H9 (cell line): Measurements from ENCODE around the gene BMPR2. TPM values are rescaled to one million over a fixed set of nuclear protein-coding genes. Genes with fewer than 3 reads are reported as not detected.

Experiments used
- DNase-seq: peaks from one replicate; pipeline ENCODE4 v3.0.0-alpha.2; 2017
- H2AFZ ChIP-seq: one replicate; pipeline ENCODE4 v1.6.1; 2013; ENCODE audit warnings: mild to moderate bottlenecking, low read length, control low read depth, moderate library complexity
- H2AK5ac ChIP-seq: 2 replicates; pipeline ENCODE4 v1.6.1; 2013; ENCODE audit warnings: low read length, control low read depth, mixed read lengths; ENCODE audit not compliant: insufficient read length
- H2BK120ac ChIP-seq: one replicate; pipeline ENCODE4 v1.6.1; 2013; ENCODE audit warnings: low read depth, mild to moderate bottlenecking, low read length, control low read depth, inconsistent platforms; ENCODE audit not compliant: poor library complexity, severe bottlenecking
- H2BK12ac ChIP-seq: 2 replicates; pipeline ENCODE4 v1.6.1; 2013; ENCODE audit warnings: low read length, control low read depth, mixed read lengths, low read depth; ENCODE audit not compliant: insufficient read length
- H2BK15ac ChIP-seq: 2 replicates; pipeline ENCODE4 v1.6.1; 2013; ENCODE audit warnings: low read depth, low read length, control low read depth
- H2BK20ac ChIP-seq: one replicate; pipeline ENCODE4 v1.6.1; 2013; ENCODE audit warnings: low read depth, mild to moderate bottlenecking, low read length, control low read depth, inconsistent platforms; ENCODE audit not compliant: poor library complexity, severe bottlenecking
- H2BK5ac ChIP-seq: 2 replicates; pipeline ENCODE4 v1.6.1; 2013; ENCODE audit warnings: low read length, control low read depth, mixed read lengths; ENCODE audit not compliant: insufficient read length
- H3K14ac ChIP-seq: 2 replicates; pipeline ENCODE4 v1.6.1; 2013; ENCODE audit warnings: low read length, control low read depth; ENCODE audit not compliant: insufficient read depth
- H3K18ac ChIP-seq: 2 replicates; pipeline ENCODE4 v1.6.1; 2013; ENCODE audit warnings: low read depth, mild to moderate bottlenecking, mixed read lengths, low read length, control low read depth; ENCODE audit not compliant: insufficient read length
- H3K23ac ChIP-seq: 2 replicates; pipeline ENCODE4 v1.6.1; 2013; ENCODE audit warnings: low read length, control low read depth, mixed read lengths, low read depth; ENCODE audit not compliant: insufficient read length
- H3K23me2 ChIP-seq: 2 replicates; pipeline ENCODE4 v1.6.1; 2013; ENCODE audit warnings: low read depth, mild to moderate bottlenecking, mixed read lengths, low read length, control low read depth; ENCODE audit not compliant: insufficient read length, poor library complexity, severe bottlenecking
- H3K27ac ChIP-seq: 2 replicates; pipeline ENCODE4 v1.5.1; 2013; ENCODE audit warnings: low read length, control low read depth, mixed read lengths, low read depth; ENCODE audit not compliant: insufficient read length
- H3K27me3 ChIP-seq: 2 replicates; pipeline ENCODE4 v1.6.1; 2013; ENCODE audit warnings: low read length, control low read depth, inconsistent platforms; ENCODE audit not compliant: insufficient read depth
- H3K4ac ChIP-seq: 2 replicates; pipeline ENCODE4 v1.6.1; 2013; ENCODE audit warnings: low read depth, mild to moderate bottlenecking, control low read depth, inconsistent platforms, low read length, moderate library complexity
- H3K4me1 ChIP-seq: 2 replicates; pipeline ENCODE4 v1.6.1; 2013; ENCODE audit warnings: low read length, control low read depth, inconsistent platforms; ENCODE audit not compliant: insufficient read depth
- H3K4me2 ChIP-seq: 2 replicates; pipeline ENCODE4 v1.6.1; 2013; ENCODE audit warnings: low read length, control low read depth, mixed read lengths; ENCODE audit not compliant: insufficient read length, insufficient read depth
- H3K56ac ChIP-seq: 2 replicates; pipeline ENCODE4 v1.6.1; 2013; ENCODE audit warnings: low read depth, mild to moderate bottlenecking, mixed read lengths, low read length, control low read depth; ENCODE audit not compliant: insufficient read length
- H3K79me1 ChIP-seq: 2 replicates; pipeline ENCODE4 v1.6.1; 2013; ENCODE audit warnings: low read depth, mild to moderate bottlenecking, moderate library complexity, low read length, control low read depth, inconsistent platforms; ENCODE audit not compliant: insufficient read depth, poor library complexity, severe bottlenecking
- H3K79me2 ChIP-seq: 2 replicates; pipeline ENCODE4 v1.6.1; 2013; ENCODE audit warnings: low read length, control low read depth, inconsistent platforms; ENCODE audit not compliant: insufficient read depth
- H3K9ac ChIP-seq: 2 replicates; pipeline ENCODE4 v1.6.1; 2013; ENCODE audit warnings: low read length, control low read depth, mixed read lengths; ENCODE audit not compliant: insufficient read length; ENCODE audit errors: extremely low read depth
- H3K9me3 ChIP-seq: one replicate; pipeline ENCODE4 v1.6.1; 2013; ENCODE audit warnings: low read depth, low read length, inconsistent platforms; ENCODE audit not compliant: control insufficient read depth
- H3T11ph ChIP-seq: one replicate; pipeline ENCODE4 v1.6.1; 2013; ENCODE audit warnings: mild to moderate bottlenecking, low read length, control low read depth, inconsistent platforms
- H4K20me1 ChIP-seq: one replicate; pipeline ENCODE4 v1.6.1; 2013; ENCODE audit not compliant: control insufficient read depth, insufficient read length, insufficient read depth
- H4K5ac ChIP-seq: 2 replicates; pipeline ENCODE4 v1.6.1; 2013; ENCODE audit warnings: low read depth, mild to moderate bottlenecking, mixed read lengths, low read length, control low read depth; ENCODE audit not compliant: insufficient read length
- H4K8ac ChIP-seq: replicated peaks from 2 replicates; pipeline ENCODE4 v1.6.1; 2013; ENCODE audit warnings: low read length, control low read depth, mixed read lengths, low read depth; ENCODE audit not compliant: insufficient read length
- H4K91ac ChIP-seq: 2 replicates; pipeline ENCODE4 v1.6.1; 2013; ENCODE audit warnings: low read depth, mild to moderate bottlenecking, moderate library complexity, mixed read lengths, low read length, control low read depth; ENCODE audit not compliant: insufficient read length
- H3K27ac Mint-ChIP-seq, 3 experiments: 2 replicates in 2 of 3; 3 replicates in 1 of 3; pipeline ENCODE4 v1.8.0; 2020 to 2021; ENCODE audit warnings: mixed read lengths in 3 of 3, mild to moderate bottlenecking in 1 of 3, moderate library complexity in 1 of 3
- H3K27me3 Mint-ChIP-seq: 2 replicates; pipeline ENCODE4 v1.8.0; 2021; ENCODE audit warnings: low read depth, mild to moderate bottlenecking, moderate library complexity, mixed read lengths
- H3K36me3 Mint-ChIP-seq, 3 experiments: 2 replicates in 2 of 3; 3 replicates in 1 of 3; pipeline ENCODE4 v1.8.0; 2020 to 2021; ENCODE audit warnings: low read depth in 3 of 3, mixed read lengths in 3 of 3; ENCODE audit not compliant: insufficient read depth in 1 of 3
- H3K4me1 Mint-ChIP-seq, 2 experiments: 2 replicates each; pipeline ENCODE4 v1.8.0; 2020; ENCODE audit warnings: mixed read lengths in 2 of 2
- H3K4me3 Mint-ChIP-seq, 2 experiments: 2 replicates in 1 of 2; 3 replicates in 1 of 2; pipeline ENCODE4 v1.8.0; 2020 to 2021; ENCODE audit warnings: mild to moderate bottlenecking in 2 of 2, mixed read lengths in 2 of 2, moderate library complexity in 1 of 2
- H3K9me3 Mint-ChIP-seq, 2 experiments: 2 replicates in 1 of 2; 3 replicates in 1 of 2; pipeline ENCODE4 v1.8.0; 2020; ENCODE audit warnings: mild to moderate bottlenecking in 2 of 2, mixed read lengths in 2 of 2, moderate library complexity in 1 of 2
- CTCF ChIP-seq: fragments of 200-600 bp; sonication (generic); conservative IDR thresholded peaks from 3 replicates; pipeline ENCODE4 v1.8.0; 2021; ENCODE audit warnings: antibody characterized with exemption, mild to moderate bottlenecking
- WGBS: extraction: QIAGEN DNeasy Blood & Tissue Kit; methylation state at CpG from one replicate; pipeline ENCODE4 v1.1.7; 2013; ENCODE audit warnings: missing lambda C conversion rate, low lambda C conversion rate, mixed read lengths; ENCODE audit not compliant: insufficient read length; ENCODE audit errors: extremely low coverage; 5-methylcytosine and 5-hydroxymethylcytosine counted together
- total RNA-seq: library from RNA; stranded (reverse); gene quantifications from 2 replicates; pipeline ENCODE4 v1.2.1, GENCODE V29; 2021

BMPR2 gene
- total RNA-seq, 1 experiment from 2014 or later, result 17.3 TPM

- no peak overlapping the region for H2AK5ac ChIP-seq
- no peak overlapping the region for H2AFZ ChIP-seq
- H3T11ph ChIP-seq, result no peak overlapping the region
- H4K20me1 ChIP-seq, result no peaks in the 10 kb centered on the region
- no peak overlapping the region for H2BK20ac ChIP-seq
- Mint-ChIP-seq H3K27ac (peak overlapping the region; percentile 61 to 86 (median 70); a peak in 4 of 7 replicates), H3K4me3 (no peak overlapping the region), H3K9me3 (no peaks in the 10 kb centered on the region), H3K27me3 (no peaks in the 10 kb centered on the region), H3K4me1 (peaks cover 32 to 33% of the 10 kb centered on the region in 2 experiments), H3K36me3 (peaks cover 0 to 9% (median 0%) of the 10 kb centered on the region in 3 experiments; a peak in 3 of 7 replicates)
- no peak for DNase-seq
- H3K18ac ChIP-seq, result no peak overlapping the region
- H3K27ac ChIP-seq, result no peak overlapping the region
- H3K4me1 ChIP-seq, result peaks cover 4% of the 10 kb centered on the region; the same call in 1 of the 2 replicates
- H4K8ac ChIP-seq, result no peak overlapping the region
- no CpG with 5 or more reads among the region's 2 CpGs for WGBS
- no peaks in the 10 kb centered on the region for H3K27me3 ChIP-seq
- H3K79me1 ChIP-seq, result peaks cover 3% of the 10 kb centered on the region
- H4K5ac ChIP-seq, result no peak overlapping the region
- H3K23me2 ChIP-seq, result no peaks in the 10 kb centered on the region
- H3K23ac ChIP-seq, result no peak overlapping the region
- H3K79me2 ChIP-seq, result no peaks in the 10 kb centered on the region; the same call in 1 of the 2 replicates
- no peak overlapping the region for H3K56ac ChIP-seq
- no peak overlapping the region for H2BK5ac ChIP-seq
- H2BK120ac ChIP-seq, result no peak overlapping the region
- no peak overlapping the region for H3K9ac ChIP-seq
- no peak for TF ChIP-seq CTCF
- no peak overlapping the region for H4K91ac ChIP-seq
- H3K14ac ChIP-seq, result no peak overlapping the region
- H3K4ac ChIP-seq, result no peak overlapping the region
- H3K4me2 ChIP-seq, result no peak overlapping the region
- no peak overlapping the region for H2BK15ac ChIP-seq
- H2BK12ac ChIP-seq, result no peak overlapping the region
- H3K9me3 ChIP-seq, result no peaks in the 10 kb centered on the region
These were observed 47.0 kb downstream of the BMPR2 start for GRCh38 chr2:202423139-202423538.
